GM12872 (cell line): Measurements from ENCODE around the gene STARD13.

Source experiments
- CTCF ChIP-seq: IDR thresholded peaks from 3 replicates; pipeline ENCODE4 v1.5.1; 2011; ENCODE audit warnings: low read depth, mild to moderate bottlenecking, low read length, moderate library complexity; ENCODE audit not compliant: insufficient read depth

STARD13 gene

DNA sequence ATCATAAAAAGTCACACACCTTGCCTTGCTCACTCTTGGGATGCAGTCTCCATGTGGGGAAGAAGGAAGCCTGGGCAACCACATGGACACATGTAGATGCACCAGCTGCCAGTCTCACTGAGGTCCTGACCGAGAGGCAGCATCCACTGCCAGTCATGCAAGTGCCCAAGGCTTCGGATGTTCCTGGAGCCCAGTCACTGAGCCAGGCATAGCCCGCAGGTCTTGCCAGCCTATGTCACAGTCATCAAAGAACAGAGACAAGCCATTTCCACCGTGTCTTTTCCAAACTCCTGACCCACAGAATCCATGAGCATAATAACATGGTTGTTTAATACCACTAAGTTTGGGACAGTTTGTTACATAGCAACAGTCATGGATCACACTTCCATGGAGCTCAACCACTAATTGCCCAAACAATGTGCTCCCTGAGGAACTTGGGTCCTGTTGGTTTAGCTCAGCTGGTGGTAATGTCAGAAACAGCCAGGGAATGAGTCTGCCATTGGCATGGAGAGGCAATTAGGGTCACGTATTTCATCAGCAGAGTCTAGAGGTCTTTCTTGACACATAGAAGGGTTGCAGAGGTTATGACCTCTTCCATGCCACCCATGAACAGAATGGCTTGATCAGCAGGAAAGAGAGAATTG is 21.5 kb downstream of the STARD13 start:
- no peak for TF ChIP-seq CTCF

DNA sequence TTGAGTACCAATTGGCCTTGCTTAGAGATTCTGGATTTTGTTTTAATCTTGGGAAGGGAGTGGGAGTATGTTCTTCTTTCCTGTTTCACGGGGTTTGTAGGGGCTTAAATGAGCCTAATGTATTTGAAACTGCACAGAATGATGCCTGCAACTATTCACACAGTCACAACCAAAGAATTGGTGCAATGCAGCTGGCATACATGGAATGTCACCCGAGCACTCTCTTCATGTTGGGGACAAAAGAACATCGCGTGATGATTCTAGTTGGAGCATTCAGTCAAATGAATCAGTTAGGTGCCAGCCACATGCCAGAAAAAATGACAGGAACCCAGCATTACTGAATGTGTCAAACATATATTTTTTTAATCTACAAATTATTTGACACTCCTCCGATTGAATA is 22.1 kb downstream of the STARD13 start:
- no peak for TF ChIP-seq CTCF

DNA sequence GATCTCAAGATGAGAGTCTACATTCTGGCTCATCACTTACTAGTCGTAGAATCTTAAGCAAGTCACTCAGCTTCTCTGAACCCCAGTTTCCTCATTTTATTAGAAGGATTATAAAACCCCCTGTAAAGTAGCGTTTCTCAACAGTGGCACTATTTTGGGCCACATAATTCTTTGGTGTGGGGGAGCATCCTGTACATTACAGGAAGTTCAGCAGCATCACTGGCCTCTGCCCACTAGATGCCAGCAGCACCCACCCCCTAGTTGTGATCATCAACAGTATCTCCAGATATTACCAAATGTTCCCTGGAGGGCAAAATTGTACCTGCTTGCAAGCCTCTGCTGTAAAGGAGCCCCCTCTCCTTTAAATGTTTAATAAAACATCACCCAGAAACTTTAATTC is 22.6 kb downstream of the STARD13 start:
- 0 out of 3 replicates have a peak, but pooled peaks have one; percentile 13 for TF ChIP-seq CTCF

DNA sequence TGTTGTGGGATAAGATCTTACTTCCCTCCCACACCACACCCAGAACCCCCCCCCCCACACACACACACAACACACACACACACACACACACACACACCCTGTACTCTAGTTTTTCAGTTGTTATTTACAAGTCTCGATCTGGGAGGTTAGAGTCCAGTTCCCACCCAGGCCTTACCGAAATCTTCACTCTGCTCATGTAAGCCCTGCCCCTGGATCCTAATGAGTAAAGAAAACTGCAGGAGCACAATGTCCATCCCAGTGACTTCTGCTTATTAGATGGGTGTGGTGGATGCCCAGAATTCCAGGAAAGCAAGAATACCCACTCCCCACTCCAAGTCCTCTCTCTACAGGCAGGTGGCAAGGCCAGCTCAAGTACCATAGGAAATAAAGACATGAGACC is 23.0 kb downstream of the STARD13 start:
- TF ChIP-seq CTCF, result no peak

GRCh38 chr13:33262062-33262487 is 23.5 kb downstream of the STARD13 start:
- TF ChIP-seq CTCF, result no peak

- no peak for TF ChIP-seq CTCF
Observed at GRCh38 chr13:33261387-33262061, 24.0 kb downstream of the STARD13 start.

DNA sequence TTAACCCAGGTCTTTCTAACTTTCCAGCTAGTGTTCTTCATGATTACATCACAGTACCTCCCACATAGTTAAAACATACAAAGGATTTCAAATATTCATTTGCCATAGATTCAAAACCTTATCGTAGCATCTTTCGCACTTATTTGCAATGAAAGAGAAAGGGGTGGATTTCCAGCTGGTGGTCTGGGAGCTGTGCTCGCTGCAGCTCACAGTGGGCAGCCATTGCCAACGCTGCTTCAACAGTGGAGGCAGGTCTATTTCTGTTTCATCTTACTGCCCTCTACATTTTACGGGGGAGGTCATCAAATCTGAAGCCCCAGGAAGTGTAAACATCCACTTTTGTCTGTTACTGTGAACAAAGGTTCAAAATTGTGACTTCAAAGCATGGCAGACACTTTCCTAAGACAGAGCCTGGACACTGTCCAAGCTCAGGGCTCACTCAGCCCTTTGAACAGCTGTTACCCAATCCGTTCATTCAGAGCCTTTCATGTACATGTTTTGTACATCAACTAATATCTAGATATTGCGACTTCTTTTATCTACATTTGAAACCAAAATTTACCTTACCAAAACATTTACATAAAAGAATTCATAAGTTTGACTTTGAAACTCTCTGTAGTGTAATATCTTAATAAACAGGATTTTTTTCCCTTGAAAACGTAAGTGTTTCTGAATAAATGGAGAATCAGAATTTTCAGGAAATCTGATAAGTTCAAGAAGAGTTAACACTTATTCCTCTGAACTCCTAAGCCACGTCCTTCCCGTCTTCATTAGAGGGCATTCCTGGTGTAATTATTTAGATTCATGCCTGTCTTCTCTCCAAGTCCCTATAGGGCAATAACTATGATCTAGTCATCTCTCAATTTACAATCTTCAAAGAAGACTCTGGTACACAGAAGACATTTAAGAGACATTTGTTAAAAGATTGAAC is 25.1 kb downstream of the STARD13 start:
- TF ChIP-seq CTCF, result no peak
